Right lobe of liver (tissue), 4 donors: Measurements from ENCODE around the gene UBAP1L.

Experiments
- POLR2A ChIP-seq: fragments of 450-650 bp; IDR thresholded peaks from one replicate; pipeline ENCODE4 v1.6.1; 2017; ENCODE audit warnings: antibody characterized with exemption, mild to moderate bottlenecking
- TF ChIP-seq, protein P1 (sequence below), 4 donors: fragments of 200-600 bp in 3 of 4; fragments of 450-650 bp in 1 of 4; IDR thresholded peaks; one replicate each; pipeline versions ENCODE4 v1.5.1 to v1.8.0; 2016 to 2022; ENCODE audit warnings: antibody characterized with exemption in 4 of 4, mild to moderate bottlenecking in 2 of 4
- donor health status: DM: no; HTN: no; CAD: no.
- donor health status: DM: no; HTN: no; CAD: no.
- donor health status: DM: no; HTN: yes; CAD: no.

GRCh38 chr15:65069179-65069578, 45.8 kb downstream of the UBAP1L start:
- no peak for TF ChIP-seq POLR2A
- TF ChIP-seq, protein P1, sequence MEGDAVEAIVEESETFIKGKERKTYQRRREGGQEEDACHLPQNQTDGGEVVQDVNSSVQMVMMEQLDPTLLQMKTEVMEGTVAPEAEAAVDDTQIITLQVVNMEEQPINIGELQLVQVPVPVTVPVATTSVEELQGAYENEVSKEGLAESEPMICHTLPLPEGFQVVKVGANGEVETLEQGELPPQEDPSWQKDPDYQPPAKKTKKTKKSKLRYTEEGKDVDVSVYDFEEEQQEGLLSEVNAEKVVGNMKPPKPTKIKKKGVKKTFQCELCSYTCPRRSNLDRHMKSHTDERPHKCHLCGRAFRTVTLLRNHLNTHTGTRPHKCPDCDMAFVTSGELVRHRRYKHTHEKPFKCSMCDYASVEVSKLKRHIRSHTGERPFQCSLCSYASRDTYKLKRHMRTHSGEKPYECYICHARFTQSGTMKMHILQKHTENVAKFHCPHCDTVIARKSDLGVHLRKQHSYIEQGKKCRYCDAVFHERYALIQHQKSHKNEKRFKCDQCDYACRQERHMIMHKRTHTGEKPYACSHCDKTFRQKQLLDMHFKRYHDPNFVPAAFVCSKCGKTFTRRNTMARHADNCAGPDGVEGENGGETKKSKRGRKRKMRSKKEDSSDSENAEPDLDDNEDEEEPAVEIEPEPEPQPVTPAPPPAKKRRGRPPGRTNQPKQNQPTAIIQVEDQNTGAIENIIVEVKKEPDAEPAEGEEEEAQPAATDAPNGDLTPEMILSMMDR (IDR thresholded peaks at IDR 0.05) = no peak
